ENCODE results near the gene KLHL40. TPM values are rescaled to one million over a fixed set of nuclear protein-coding genes. Genes with fewer than 3 reads are reported as not detected.

The KLHL40 gene
- total and polyA plus RNA-seq, 2 donors (not counting 1 experiment from before 2014, with no cell fraction given) = not detected

DNA sequence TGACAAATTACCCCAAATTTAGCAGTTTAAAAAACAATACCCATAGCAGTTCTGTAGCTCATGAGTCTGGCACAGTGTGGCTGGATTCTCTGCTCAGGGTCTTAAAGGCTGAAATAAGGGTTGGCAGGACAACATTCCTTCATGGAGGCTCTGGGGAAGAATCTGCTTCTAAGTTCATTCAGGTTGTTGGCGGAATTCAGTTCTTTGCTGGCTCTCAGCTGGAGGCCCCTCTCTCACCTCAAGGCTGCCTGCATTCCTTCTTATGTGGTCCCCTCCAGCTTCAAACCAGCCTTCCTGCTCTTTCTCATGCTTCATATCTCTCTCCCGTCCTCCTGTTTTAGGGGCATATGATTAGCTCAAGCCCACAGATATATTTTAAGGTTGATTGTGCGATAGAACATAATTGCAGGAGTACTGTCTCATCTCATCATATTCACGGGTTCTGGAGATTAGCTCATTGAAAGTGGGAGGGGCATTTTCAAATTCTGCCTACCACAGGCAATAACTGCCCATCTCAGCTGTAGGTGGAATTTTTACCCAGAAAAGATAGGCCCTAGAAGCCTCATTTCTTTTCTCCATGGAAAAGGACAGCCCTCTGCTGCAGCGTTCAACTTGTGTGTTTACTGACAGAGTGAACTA lies 37.4 kb upstream of the KLHL40 start:
- Mint-ChIP-seq H3K4me3 (no peak overlapping the region), H3K27me3 (peaks cover 3% of the 10 kb centered on the region), H3K4me1 (peaks cover 12% of the 10 kb centered on the region), H3K27ac (no peak overlapping the region), H3K9me3 (ENCODE audit: insufficient read depth) (no peaks in the 10 kb centered on the region)
- Histone ChIP-seq H3K4me1 (ENCODE audit: control insufficient read depth in 2 of 2, insufficient read depth in 2 of 2, low read length in 2 of 2) (peaks cover 10 to 12% of the 10 kb centered on the region in 2 donors), H4K20me1 (ENCODE audit: control insufficient read depth, insufficient read depth, low read length, poor library complexity, severe bottlenecking) (no peaks in the 10 kb centered on the region), H2AFZ (ENCODE audit: insufficient read depth, low read depth, low read length, poor library complexity, severe bottlenecking) (no peak overlapping the region), H3K4me3 (ENCODE audit: control extremely low read depth in 1 of 5, extremely low read depth in 1 of 5, insufficient read depth in 1 of 5, low read depth in 2 of 5, low read length in 4 of 5) (no peak overlapping the region), H3K9ac (ENCODE audit: low read length) (no peak overlapping the region), H3K9me3 (ENCODE audit: control extremely low read depth in 1 of 3, control insufficient read depth in 2 of 3, insufficient read depth in 1 of 3, low read length in 2 of 3) (no peaks in the 10 kb centered on the region), H3K36me3 (replicated peaks in 1 of 2; ENCODE audit: control extremely low read depth in 1 of 2, control insufficient read depth in 1 of 2, extremely low read depth in 1 of 2, insufficient read depth in 2 of 2, low read length in 1 of 2) (peaks cover 3 to 44% of the 10 kb centered on the region in 2 experiments), H3K79me2 (ENCODE audit: control insufficient read depth, insufficient read depth, low read length) (no peaks in the 10 kb centered on the region), H3K27ac (ENCODE audit: low read length in 2 of 2) (no peak overlapping the region), H3K4me2 (replicated peaks; ENCODE audit: low read depth, low read length, poor library complexity, severe bottlenecking) (no peak overlapping the region), H3K27me3 (replicated peaks in 1 of 4; ENCODE audit: control extremely low read depth in 1 of 4, control insufficient read depth in 3 of 4, insufficient read depth in 4 of 4, low read length in 3 of 4) (peaks cover 0 to 10% (median 1%) of the 10 kb centered on the region in 4 experiments)
- CTCF ChIA-PET = interaction anchor here (0.9 to 1.7 kb wide), 2 partner anchors 11 to 101 kb away, joined by 3 to 5 read pairs; no protein-coding TSS in a partner anchor
- TF ChIP-seq CTCF (IDR thresholded peaks at IDR 0.05) (no peak), EZH2 (IDR thresholded peaks at IDR 0.05; ENCODE audit: borderline replicate concordance, insufficient read depth, low read depth, low read length, poor library complexity, severe bottlenecking) (no peak)
- no peak for ATAC-seq (ENCODE audit: low read depth)
- no peak for DNase-seq
- intact Hi-C loops (cut with micrococcal nuclease) = no loop called here
- 100% methylated on average over 1 of the region's 5 CpGs for WGBS (ENCODE audit: insufficient coverage)
- POLR2A ChIA-PET = no interaction called here

GRCh38 chr3:42649006-42649405 lies 36.3 kb upstream of the KLHL40 start:
- H3K4me3 ChIP-seq (ENCODE audit: control extremely low read depth in 1 of 5, extremely low read depth in 1 of 5, insufficient read depth in 1 of 5, low read depth in 2 of 5, low read length in 4 of 5) = no peak overlapping the region

More at GRCh38 chr3:42649006-42649405, 36.3 kb upstream of the KLHL40 start:
- TF ChIP-seq EZH2 (IDR thresholded peaks at IDR 0.05; ENCODE audit: borderline replicate concordance, insufficient read depth, low read depth, low read length, poor library complexity, severe bottlenecking) = no peak
- TF ChIP-seq CTCF (IDR thresholded peaks at IDR 0.05) = no peak
- H4K20me1 ChIP-seq (ENCODE audit: control insufficient read depth, insufficient read depth, low read length, poor library complexity, severe bottlenecking) = no peaks in the 10 kb centered on the region
- DNase-seq (no peak), ATAC-seq (ENCODE audit: low read depth) (no peak)
- Mint-ChIP-seq H3K4me3 (no peak overlapping the region), H3K9me3 (ENCODE audit: insufficient read depth) (no peaks in the 10 kb centered on the region), H3K4me1 (peaks cover 21% of the 10 kb centered on the region), H3K27me3 (peaks cover 7% of the 10 kb centered on the region), H3K27ac (no peak overlapping the region)
- H3K79me2 ChIP-seq (ENCODE audit: control insufficient read depth, insufficient read depth, low read length) = no peaks in the 10 kb centered on the region
- CTCF ChIA-PET = no interaction called here
- H3K9me3 ChIP-seq (ENCODE audit: control extremely low read depth in 1 of 3, control insufficient read depth in 2 of 3, insufficient read depth in 1 of 3, low read length in 2 of 3) = peaks cover 0 to 4% (median 0%) of the 10 kb centered on the region in 3 donors
- intact Hi-C loops (cut with micrococcal nuclease) = no loop called here
- H3K4me1 ChIP-seq (ENCODE audit: control insufficient read depth in 2 of 2, insufficient read depth in 2 of 2, low read length in 2 of 2) = peaks cover 20 to 23% of the 10 kb centered on the region in 2 donors
- WGBS (ENCODE audit: insufficient coverage) = no CpG with 5 or more reads among the region's 2 CpGs
- no peak overlapping the region for H2AFZ ChIP-seq (ENCODE audit: insufficient read depth, low read depth, low read length, poor library complexity, severe bottlenecking)
- H3K9ac ChIP-seq (ENCODE audit: low read length) = no peak overlapping the region
- POLR2A ChIA-PET = no interaction called here
- peaks cover 0 to 21% (median 1%) of the 10 kb centered on the region in 4 experiments for H3K27me3 ChIP-seq (replicated peaks in 1 of 4; ENCODE audit: control extremely low read depth in 1 of 4, control insufficient read depth in 3 of 4, insufficient read depth in 4 of 4, low read length in 3 of 4)
- no peak overlapping the region for H3K27ac ChIP-seq (ENCODE audit: low read length in 2 of 2)
- peaks cover 2 to 34% of the 10 kb centered on the region in 2 experiments for H3K36me3 ChIP-seq (replicated peaks in 1 of 2; ENCODE audit: control extremely low read depth in 1 of 2, control insufficient read depth in 1 of 2, extremely low read depth in 1 of 2, insufficient read depth in 2 of 2, low read length in 1 of 2)
- H3K4me2 ChIP-seq (replicated peaks; ENCODE audit: low read depth, low read length, poor library complexity, severe bottlenecking) = no peak overlapping the region

Measured in B cell (primary cell).